ENCODE results near the gene LMNB1.
A peak's percentile ranks its signal among the peaks of the same experiment; 100 is the strongest.
"Not testable (repeated sequence)": the region's sequence is repeated elsewhere in the genome, so short reads cannot be mapped to it uniquely, and the experiment has no call there.

Gene LMNB1

GRCh38 chr5:126837906-126838539 lies 61.1 kb downstream of the LMNB1 start:
- TF ChIP-seq, protein P1, sequence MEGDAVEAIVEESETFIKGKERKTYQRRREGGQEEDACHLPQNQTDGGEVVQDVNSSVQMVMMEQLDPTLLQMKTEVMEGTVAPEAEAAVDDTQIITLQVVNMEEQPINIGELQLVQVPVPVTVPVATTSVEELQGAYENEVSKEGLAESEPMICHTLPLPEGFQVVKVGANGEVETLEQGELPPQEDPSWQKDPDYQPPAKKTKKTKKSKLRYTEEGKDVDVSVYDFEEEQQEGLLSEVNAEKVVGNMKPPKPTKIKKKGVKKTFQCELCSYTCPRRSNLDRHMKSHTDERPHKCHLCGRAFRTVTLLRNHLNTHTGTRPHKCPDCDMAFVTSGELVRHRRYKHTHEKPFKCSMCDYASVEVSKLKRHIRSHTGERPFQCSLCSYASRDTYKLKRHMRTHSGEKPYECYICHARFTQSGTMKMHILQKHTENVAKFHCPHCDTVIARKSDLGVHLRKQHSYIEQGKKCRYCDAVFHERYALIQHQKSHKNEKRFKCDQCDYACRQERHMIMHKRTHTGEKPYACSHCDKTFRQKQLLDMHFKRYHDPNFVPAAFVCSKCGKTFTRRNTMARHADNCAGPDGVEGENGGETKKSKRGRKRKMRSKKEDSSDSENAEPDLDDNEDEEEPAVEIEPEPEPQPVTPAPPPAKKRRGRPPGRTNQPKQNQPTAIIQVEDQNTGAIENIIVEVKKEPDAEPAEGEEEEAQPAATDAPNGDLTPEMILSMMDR (IDR thresholded peaks at IDR 0.05; ENCODE audit: control insufficient read depth, insufficient read depth, low read depth, low read length, missing control alignments) = peak; percentile 53

DNA sequence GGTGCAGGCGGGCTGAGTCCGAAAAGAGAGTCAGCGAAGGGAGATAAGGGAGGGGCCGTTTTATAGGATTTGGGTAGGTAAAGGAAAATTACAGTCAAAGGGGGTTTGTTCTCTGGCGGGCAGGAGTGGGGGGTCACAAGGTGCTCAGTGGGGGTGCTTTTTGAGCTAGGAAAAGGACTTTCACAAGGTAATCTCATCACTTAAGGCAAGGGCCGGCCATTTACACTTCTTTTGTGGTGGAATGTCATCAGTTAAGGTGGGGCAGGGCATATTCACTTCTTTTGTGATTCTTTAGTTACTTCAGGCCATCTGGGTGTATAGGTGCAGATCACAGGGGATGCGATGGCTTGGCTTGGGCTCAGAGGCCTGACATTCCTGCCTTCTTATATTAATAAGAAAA lies 62.5 kb downstream of the LMNB1 start:
- not testable (repeated sequence) for DNase-seq (ENCODE audit: low read depth); H3K4me3 ChIP-seq (ENCODE audit: control insufficient read depth, low read depth, low read length)

More at GRCh38 chr5:126837906-126838539, 61.1 kb downstream of the LMNB1 start:
- DNase-seq (ENCODE audit: low read depth) = no peak
- no peak overlapping the region for H3K4me3 ChIP-seq (ENCODE audit: control insufficient read depth, low read depth, low read length)

- not testable (repeated sequence) for DNase-seq (ENCODE audit: low read depth); H3K4me3 ChIP-seq (ENCODE audit: control insufficient read depth, low read depth, low read length)
Observed at GRCh38 chr5:126843375-126843774, 66.4 kb downstream of the LMNB1 start.

- H3K4me3 ChIP-seq (ENCODE audit: control insufficient read depth, low read depth, low read length); DNase-seq (ENCODE audit: low read depth): not testable (repeated sequence)
Observed at GRCh38 chr5:126845470-126846070, 68.6 kb downstream of the LMNB1 start.

GRCh38 chr5:126846344-126846743 lies 69.4 kb downstream of the LMNB1 start:
- no peak for DNase-seq (ENCODE audit: low read depth)
- no peak overlapping the region for H3K4me3 ChIP-seq (ENCODE audit: control insufficient read depth, low read depth, low read length)
- TF ChIP-seq, protein P1 (IDR thresholded peaks at IDR 0.05; ENCODE audit: control insufficient read depth, insufficient read depth, low read depth, low read length, missing control alignments) = peak; percentile 36

GRCh38 chr5:126846744-126847455 lies 70.0 kb downstream of the LMNB1 start:
- TF ChIP-seq, protein P1 (IDR thresholded peaks at IDR 0.05; ENCODE audit: control insufficient read depth, insufficient read depth, low read depth, low read length, missing control alignments) = no peak
- DNase-seq (ENCODE audit: low read depth) = no peak

DNA sequence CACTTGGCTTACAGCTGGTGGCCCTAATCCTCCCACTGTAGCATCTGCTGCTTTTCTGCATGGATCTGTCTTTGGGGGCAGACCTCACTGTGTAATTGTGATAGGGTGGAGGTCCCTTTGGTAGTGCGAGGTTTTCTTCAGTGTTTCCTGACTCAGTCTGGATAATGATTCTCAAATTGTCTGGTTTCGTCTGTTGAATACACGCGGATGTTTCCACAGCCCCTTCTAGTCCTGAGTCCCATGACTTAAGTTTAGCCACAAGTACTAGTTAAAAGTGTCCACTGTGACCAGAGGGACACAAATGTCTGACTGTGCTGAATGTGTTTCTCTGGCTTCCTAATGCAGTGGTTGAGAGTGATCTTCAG lies 70.5 kb downstream of the LMNB1 start:
- DNase-seq (ENCODE audit: low read depth) = no peak
- no peak overlapping the region for H3K4me3 ChIP-seq (ENCODE audit: control insufficient read depth, low read depth, low read length)
- TF ChIP-seq, protein P1 (IDR thresholded peaks at IDR 0.05; ENCODE audit: control insufficient read depth, insufficient read depth, low read depth, low read length, missing control alignments) = no peak

More at GRCh38 chr5:126846744-126847455, 70.0 kb downstream of the LMNB1 start:
- no peak overlapping the region for H3K4me3 ChIP-seq (ENCODE audit: control insufficient read depth, low read depth, low read length)

DNA sequence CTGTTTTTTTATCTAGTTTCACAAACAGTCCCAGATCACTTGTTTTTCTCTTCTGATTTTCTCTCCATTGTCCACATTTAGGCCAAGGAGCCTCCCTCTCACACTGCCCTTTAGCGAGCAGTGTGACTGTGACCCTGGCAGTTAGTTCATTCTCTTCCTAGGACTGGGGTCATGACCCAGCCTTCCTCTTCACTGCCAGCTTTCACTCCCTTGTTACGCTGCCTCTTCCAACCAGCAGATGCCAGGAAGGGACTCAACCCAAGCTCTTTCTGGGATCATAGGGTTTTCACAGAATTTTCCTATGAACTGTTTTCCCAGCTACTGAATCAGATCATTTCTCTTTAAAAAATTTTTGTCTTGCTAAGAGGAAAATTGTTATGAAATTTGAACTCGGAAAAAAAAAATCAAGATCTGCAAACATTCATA lies 70.9 kb downstream of the LMNB1 start:
- TF ChIP-seq, protein P1 (IDR thresholded peaks at IDR 0.05; ENCODE audit: control insufficient read depth, insufficient read depth, low read depth, low read length, missing control alignments) = no peak
- H3K4me3 ChIP-seq (ENCODE audit: control insufficient read depth, low read depth, low read length) = no peak overlapping the region
- no peak for DNase-seq (ENCODE audit: low read depth)

Measured in AG09309 (cell line).